IPS-20b (cell line): ENCODE data around the gene KLHL7.

Experiments
- H3K27ac ChIP-seq: one replicate; pipeline ENCODE4 v1.5.1; 2013; ENCODE audit warnings: low read length
- H3K27me3 ChIP-seq: 2 replicates; pipeline ENCODE4 v1.6.1; 2013; ENCODE audit warnings: mild to moderate bottlenecking, low read length, inconsistent platforms; ENCODE audit not compliant: insufficient read depth
- H3K36me3 ChIP-seq: 2 replicates; pipeline ENCODE4 v1.6.1; 2013; ENCODE audit warnings: low read depth, mild to moderate bottlenecking, inconsistent platforms, low read length, moderate library complexity; ENCODE audit not compliant: insufficient read depth
- H3K4me1 ChIP-seq: 2 replicates; pipeline ENCODE4 v1.6.1; 2013; ENCODE audit warnings: mild to moderate bottlenecking, control low read depth, inconsistent platforms, low read length, moderate library complexity; ENCODE audit not compliant: insufficient read depth
- H3K4me3 ChIP-seq: 2 replicates; pipeline ENCODE4 v1.5.1; 2013; ENCODE audit warnings: mild to moderate bottlenecking, low read length, inconsistent platforms
- H3K9ac ChIP-seq: 2 replicates; pipeline ENCODE4 v1.6.1; 2013; ENCODE audit warnings: low read depth, mild to moderate bottlenecking, inconsistent platforms, low read length, moderate library complexity
- H3K9me3 ChIP-seq: 2 replicates; pipeline ENCODE4 v1.6.1; 2013; ENCODE audit warnings: mild to moderate bottlenecking, low read depth, low read length, inconsistent platforms; ENCODE audit not compliant: insufficient read depth

The KLHL7 gene

DNA sequence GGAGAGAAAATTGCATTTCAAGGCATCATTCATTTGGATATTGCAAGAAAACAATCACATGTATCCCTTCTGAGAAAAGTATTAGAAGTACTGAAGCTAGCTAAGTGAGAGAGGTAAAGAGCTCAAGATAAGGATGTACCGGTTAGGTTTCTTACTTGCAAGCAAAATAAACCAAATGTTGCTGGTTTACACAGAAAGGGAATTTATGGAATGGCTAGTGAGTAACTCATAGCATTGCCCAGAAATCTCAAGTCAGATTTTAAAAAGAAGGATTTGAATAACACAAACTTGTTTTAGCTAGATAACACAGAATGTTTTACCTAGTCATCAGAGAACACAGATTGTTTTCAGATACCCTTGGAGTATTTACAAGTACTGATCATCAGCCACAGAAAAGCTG is 30.6 kb downstream of the KLHL7 start:
- H3K27ac ChIP-seq: no peak overlapping the region

DNA sequence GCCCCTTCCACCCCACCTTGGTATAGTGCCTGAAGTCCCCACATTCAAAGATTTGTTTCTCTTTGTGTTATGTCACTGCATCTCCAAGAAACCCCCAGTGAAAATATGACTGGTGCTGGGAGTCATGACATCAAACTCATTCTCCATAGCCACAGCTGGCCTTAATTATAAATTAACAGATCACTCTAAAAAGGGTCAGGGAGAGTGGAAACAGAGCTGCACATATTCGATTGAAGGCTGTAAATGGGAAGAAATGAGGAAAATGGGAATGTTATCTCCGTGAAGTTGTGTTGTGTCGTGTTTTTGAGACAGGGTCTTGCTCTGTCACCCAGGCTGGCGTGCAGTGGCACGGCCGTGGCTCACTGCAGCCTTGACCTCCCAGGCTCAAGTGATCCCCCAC is 52.1 kb downstream of the KLHL7 start:
- Histone ChIP-seq H3K36me3 (peaks cover 44% of the 10 kb centered on the region), H3K4me1 (no peaks in the 10 kb centered on the region), H3K9ac (no peak overlapping the region), H3K27ac (no peak overlapping the region), H3K9me3 (no peaks in the 10 kb centered on the region), H3K27me3 (no peaks in the 10 kb centered on the region), H3K4me3 (no peak overlapping the region)

More for the DNA sequence above, 30.6 kb downstream of the KLHL7 start:
- Histone ChIP-seq H3K4me1 (no peaks in the 10 kb centered on the region), H3K4me3 (no peak overlapping the region), H3K9me3 (no peaks in the 10 kb centered on the region; the same call in 1 of the 2 replicates), H3K9ac (no peak overlapping the region), H3K36me3 (peaks cover 17% of the 10 kb centered on the region; the same call in 1 of the 2 replicates), H3K27me3 (no peaks in the 10 kb centered on the region)

DNA sequence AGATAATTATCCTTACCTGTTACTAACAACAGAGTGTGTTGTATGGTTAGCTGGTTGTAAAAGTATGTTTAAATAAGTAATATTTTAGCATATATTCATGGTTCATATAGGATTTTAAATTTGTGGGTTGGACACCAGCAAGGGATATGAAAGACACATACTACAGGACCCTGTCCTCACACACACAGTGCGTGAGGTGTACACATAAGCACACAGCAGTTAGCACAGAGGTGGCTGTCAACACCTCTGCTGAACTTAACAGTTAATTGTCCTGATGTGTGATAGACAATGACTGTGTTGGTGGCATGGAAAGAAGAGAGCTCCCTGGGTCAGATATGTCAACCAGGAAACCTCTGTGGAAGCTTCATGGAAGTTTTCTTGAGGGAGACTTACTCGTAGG is 53.0 kb downstream of the KLHL7 start:
- Histone ChIP-seq H3K27ac (no peak overlapping the region), H3K4me1 (no peaks in the 10 kb centered on the region), H3K9ac (no peak overlapping the region), H3K36me3 (peaks cover 35% of the 10 kb centered on the region), H3K27me3 (no peaks in the 10 kb centered on the region), H3K4me3 (no peak overlapping the region), H3K9me3 (no peaks in the 10 kb centered on the region)

DNA sequence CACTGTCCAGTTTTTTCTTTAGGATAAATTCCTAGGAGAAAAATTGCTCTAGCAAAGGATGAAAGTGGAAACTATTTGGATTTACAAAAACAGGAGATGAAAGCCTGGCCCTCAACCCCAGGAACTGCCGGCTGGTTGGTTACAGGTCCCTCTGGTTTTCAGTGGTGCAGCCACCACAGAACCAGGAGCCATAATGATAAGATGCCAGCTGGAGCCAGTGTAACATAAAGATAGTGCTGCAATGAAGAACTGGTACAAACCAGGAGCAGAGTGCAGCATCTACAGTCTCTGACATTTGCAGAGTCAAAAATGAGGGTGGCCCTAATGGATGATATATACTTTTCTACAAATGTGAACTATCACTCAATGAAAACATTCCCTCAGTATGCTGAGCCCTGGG is 55.9 kb downstream of the KLHL7 start:
- peaks cover 19% of the 10 kb centered on the region; the same call in 1 of the 2 replicates for H3K36me3 ChIP-seq
- H3K4me1 ChIP-seq: no peaks in the 10 kb centered on the region
- H3K4me3 ChIP-seq: no peak overlapping the region
- H3K27ac ChIP-seq: no peak overlapping the region
- H3K9me3 ChIP-seq: no peaks in the 10 kb centered on the region
- no peaks in the 10 kb centered on the region for H3K27me3 ChIP-seq
- no peak overlapping the region for H3K9ac ChIP-seq

DNA sequence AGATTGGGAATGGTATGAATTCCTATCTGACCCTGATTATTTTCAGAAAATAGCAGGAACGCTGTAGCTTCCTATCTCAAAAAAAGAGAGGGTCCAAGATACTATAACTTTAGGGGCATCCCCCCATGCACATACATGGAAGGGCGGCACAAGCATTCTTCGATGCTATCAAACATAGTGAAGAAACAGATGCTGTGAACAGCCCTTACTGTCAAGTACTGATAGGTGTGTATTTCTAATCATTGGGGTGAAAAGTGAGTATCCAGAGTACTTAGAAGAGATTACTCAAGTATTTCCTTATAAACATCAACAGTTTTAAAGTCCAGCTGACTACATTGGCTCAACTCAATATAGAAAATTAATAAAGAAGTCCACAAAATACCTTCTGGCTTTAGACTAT is 59.3 kb downstream of the KLHL7 start:
- Histone ChIP-seq H3K4me3 (no peak overlapping the region), H3K4me1 (no peaks in the 10 kb centered on the region), H3K36me3 (peaks cover 26% of the 10 kb centered on the region), H3K9me3 (no peaks in the 10 kb centered on the region), H3K27ac (no peak overlapping the region), H3K9ac (no peak overlapping the region), H3K27me3 (no peaks in the 10 kb centered on the region)

DNA sequence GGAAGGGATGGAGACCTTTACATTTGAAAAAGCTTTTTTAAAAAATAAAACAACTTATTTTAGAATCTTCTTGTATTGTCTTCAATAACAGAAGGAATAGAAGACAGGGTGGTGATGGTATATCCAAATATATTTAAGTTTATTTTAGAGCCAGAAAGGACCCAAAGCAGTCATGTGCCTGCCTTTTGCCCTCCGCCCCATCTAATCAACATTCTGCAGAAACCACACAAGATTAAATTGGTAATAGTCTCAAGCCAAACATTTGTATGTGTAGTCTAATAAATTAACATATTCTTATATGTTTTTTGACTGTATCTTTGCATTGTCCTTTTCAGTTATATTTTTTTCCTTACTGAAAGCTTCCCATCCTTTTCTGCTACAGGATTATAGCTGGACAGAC is 59.7 kb downstream of the KLHL7 start:
- Histone ChIP-seq H3K27ac (no peak overlapping the region), H3K9ac (no peak overlapping the region), H3K9me3 (no peaks in the 10 kb centered on the region), H3K4me3 (no peak overlapping the region), H3K36me3 (peaks cover 30% of the 10 kb centered on the region), H3K27me3 (no peaks in the 10 kb centered on the region), H3K4me1 (no peaks in the 10 kb centered on the region)

DNA sequence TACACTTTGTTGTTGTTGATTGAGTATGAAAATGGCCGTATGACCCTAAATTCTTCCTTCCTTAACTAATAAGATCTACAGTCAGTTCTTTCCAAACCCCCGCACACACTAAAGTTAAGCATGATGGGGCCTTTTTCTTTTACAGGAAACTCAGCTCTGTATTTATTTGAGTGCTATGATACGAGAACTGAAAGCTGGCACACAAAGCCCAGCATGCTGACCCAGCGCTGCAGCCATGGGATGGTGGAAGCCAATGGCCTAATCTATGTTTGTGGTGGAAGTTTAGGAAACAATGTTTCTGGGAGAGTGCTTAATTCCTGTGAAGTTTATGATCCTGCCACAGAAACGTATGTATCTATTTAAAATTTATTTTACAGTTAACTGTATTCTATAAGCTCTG is 62.1 kb downstream of the KLHL7 start:
- H3K9me3 ChIP-seq: no peaks in the 10 kb centered on the region
- H3K27me3 ChIP-seq: no peaks in the 10 kb centered on the region
- no peaks in the 10 kb centered on the region for H3K4me1 ChIP-seq
- peaks cover 33% of the 10 kb centered on the region for H3K36me3 ChIP-seq
- no peak overlapping the region for H3K27ac ChIP-seq
- H3K9ac ChIP-seq: no peak overlapping the region
- H3K4me3 ChIP-seq: no peak overlapping the region

DNA sequence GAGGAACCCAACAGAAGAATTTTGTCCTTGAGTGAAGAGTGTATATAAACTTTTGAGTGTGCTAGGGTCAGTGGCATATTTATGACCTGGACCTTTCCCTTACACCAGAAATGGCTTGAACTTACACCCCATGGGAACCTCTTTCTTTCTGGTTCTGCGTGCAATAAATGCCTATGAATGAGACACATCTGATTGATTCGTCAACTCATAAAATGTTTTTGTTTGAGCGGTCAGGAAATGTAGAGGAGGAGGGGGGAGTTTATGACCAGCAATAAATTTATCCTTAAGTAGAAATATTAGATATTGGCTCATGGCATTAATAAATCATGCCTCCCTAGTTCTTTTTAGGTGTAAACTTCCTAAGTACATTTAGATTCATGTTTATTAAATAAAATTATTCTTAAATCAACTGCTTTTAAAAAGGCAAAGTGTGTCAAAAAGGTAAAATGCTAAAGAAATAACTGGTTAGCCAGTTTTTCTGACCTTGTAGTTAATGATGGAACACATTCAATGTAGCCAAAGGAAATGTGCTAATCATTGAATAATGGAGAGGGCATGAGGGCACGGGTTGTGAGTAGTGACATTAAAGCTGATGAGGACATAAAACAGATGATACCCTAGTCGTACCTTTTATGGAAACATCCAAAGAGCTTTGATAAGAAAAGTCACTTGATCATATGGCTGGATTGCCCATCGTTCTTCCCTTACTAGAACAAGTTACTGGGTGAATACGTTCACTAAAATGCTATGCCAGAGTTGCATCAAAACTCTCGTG is 62.7 kb downstream of the KLHL7 start:
- H3K9me3 ChIP-seq: no peaks in the 10 kb centered on the region
- no peaks in the 10 kb centered on the region for H3K4me1 ChIP-seq
- no peak overlapping the region for H3K27ac ChIP-seq
- peaks cover 39% of the 10 kb centered on the region for H3K36me3 ChIP-seq
- no peak overlapping the region for H3K9ac ChIP-seq
- no peak overlapping the region for H3K4me3 ChIP-seq
- H3K27me3 ChIP-seq: no peaks in the 10 kb centered on the region

DNA sequence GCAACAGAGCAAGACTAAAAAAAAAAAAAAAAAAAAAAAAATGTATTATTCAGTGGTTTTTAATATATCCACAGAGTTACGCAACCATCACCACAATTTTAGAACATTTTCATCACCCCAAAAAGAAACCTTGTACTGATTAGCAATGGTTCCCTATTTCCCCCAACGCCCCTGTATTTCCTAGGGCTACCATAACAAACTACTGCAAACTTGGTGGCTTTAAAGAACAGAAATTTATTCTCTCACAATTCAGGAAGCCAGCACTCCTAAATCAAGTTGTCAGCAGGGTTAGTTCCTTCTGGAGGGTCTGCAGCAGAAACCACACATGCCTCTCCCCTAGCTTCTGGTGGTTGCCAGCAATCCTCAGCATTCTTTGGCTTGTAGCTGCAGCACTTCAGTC is 70.4 kb downstream of the KLHL7 start:
- Histone ChIP-seq H3K27me3 (no peaks in the 10 kb centered on the region), H3K36me3 (peaks cover 23% of the 10 kb centered on the region; the same call in 1 of the 2 replicates), H3K4me3 (no peak overlapping the region), H3K9ac (no peak overlapping the region), H3K4me1 (no peaks in the 10 kb centered on the region), H3K9me3 (no peaks in the 10 kb centered on the region), H3K27ac (no peak overlapping the region)

DNA sequence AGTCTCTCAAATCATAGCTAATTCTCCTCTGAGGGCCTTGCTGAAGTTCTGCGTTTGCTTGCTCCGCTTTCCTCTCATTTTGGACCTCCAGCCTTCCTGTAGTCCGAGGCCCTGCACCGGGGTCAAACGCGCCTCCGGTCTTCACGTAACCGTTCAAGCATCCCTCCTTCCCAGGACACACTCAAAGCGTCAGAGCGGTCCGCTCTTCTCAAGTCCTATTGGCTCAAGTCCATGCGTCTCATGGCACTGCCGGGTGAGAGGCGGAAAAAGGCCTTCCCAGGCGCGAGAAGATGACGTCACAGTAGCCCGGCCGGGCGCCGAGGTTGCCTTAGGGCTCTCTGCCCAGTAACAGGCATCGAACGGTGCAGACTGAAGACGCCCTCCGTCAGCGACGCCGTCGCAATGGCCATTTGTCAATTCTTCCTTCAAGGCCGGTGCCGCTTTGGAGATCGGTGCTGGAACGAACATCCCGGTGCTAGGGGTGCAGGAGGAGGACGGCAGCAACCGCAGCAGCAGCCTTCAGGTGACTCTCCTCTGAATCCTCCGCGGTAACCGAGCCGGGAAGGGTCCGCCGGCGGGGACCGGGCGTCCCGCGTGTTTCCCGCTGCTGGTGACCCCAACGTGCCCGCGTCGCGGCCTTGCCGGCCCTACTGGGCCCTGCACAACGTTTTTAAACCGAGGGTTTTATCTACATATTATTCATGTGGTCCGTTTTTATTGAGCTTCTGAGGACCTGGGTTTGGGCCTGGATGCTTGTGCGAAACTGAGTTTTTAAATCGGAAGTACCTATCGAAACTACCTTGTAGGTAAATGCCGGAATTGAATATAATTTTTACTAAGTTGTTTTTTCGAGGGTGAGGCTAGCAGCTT is 76.3 kb downstream of the KLHL7 start, which contains the start of gene NUP42:
TSS of gene NUP42 (plus strand) at position 365 of the 870 bp plus-strand sequence. CDS start at position 403, 38 bp downstream.
- Histone ChIP-seq H3K9me3 (no peaks in the 10 kb centered on the region), H3K4me3 (peak within 1 kb of the TSS; percentile 96), H3K4me1 (peaks cover 8% of the 10 kb centered on the region; the same call in 1 of the 2 replicates), H3K27me3 (no peaks in the 10 kb centered on the region), H3K36me3 (peaks cover 23% of the 10 kb centered on the region), H3K9ac (peak within 1 kb of the TSS; percentile 98), H3K27ac (peak within 1 kb of the TSS; percentile 66)

DNA sequence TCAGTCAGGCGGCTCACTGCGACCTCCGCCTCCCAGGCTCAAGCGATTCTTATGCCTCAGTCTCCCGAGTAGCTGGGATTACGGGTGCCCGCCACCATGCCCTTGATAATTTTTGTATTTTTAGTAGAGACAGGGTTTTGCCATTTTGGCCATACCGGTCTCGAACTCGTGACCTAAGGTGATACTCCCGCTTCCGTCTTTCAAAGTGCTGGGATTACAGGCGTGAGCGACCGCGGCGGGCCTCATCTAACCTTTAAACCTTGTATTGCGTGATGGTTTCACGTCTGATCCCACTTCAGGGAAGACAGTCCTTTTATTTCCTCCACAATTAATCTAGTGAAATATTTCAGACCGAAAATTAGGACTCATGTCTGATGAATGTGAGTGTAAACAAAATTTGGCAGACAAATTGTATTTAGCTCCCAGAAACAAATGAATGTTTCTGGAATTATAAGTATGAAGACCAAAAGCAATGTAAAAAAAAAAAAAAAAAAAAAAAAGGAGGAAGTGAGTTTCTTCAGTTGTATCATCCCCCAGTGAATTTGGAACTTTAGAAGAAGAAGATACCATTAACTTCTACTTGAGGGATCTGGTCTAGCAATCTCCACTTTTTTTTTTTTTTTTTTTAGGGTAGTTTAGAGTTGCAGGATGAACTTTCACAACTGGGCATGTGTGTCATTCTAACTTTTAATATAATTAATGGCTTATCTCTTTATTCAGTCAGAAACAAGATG is 77.9 kb downstream of the KLHL7 start:
- Histone ChIP-seq H3K4me3 (peak overlapping the region; percentile 96), H3K9me3 (no peaks in the 10 kb centered on the region), H3K36me3 (peaks cover 38% of the 10 kb centered on the region), H3K9ac (peak overlapping the region; percentile 98; the same call in 1 of the 2 replicates), H3K4me1 (peaks cover 8% of the 10 kb centered on the region; the same call in 1 of the 2 replicates), H3K27me3 (no peaks in the 10 kb centered on the region), H3K27ac (no peak overlapping the region)
